Uterus (tissue), 2 donors: ENCODE data around the gene SARS2.

Experiments used
- CTCF ChIP-seq, 4 experiments: fragments of 200-600 bp in 2 of 4; fragments of 450-650 bp in 2 of 4; sonication (generic) in 2 of 4; IDR thresholded peaks; one replicate each; pipeline ENCODE4 v1.5.1; 2016 to 2019; ENCODE audit warnings: antibody characterized with exemption in 4 of 4, mild to moderate bottlenecking in 2 of 4, moderate library complexity in 1 of 4
- POLR2A ChIP-seq, 2 donors: fragments of 450-650 bp; IDR thresholded peaks; one replicate each; pipeline ENCODE4 v1.6.1; 2016; ENCODE audit warnings: antibody characterized with exemption in 2 of 2, mild to moderate bottlenecking in 1 of 2, moderate library complexity in 1 of 2

GRCh38 chr19:38900202-38900629, 30.3 kb downstream of the SARS2 start:
- TF ChIP-seq CTCF (IDR thresholded peaks at IDR 0.05), result no peak
- TF ChIP-seq POLR2A (IDR thresholded peaks at IDR 0.05), result no peak
